ENCODE data around the gene FBXO27. TPM values are rescaled to one million over a fixed set of nuclear protein-coding genes. Genes with fewer than 3 reads are reported as not detected.
A peak's percentile ranks its signal among the peaks of the same experiment; 100 is the strongest.

Gene FBXO27
- total and polyA plus RNA-seq, 2 of the 13 experiments (the other 11 are each of a cell fraction or from before 2014, with no cell fraction given), result 0.15 to 2.8 TPM

DNA sequence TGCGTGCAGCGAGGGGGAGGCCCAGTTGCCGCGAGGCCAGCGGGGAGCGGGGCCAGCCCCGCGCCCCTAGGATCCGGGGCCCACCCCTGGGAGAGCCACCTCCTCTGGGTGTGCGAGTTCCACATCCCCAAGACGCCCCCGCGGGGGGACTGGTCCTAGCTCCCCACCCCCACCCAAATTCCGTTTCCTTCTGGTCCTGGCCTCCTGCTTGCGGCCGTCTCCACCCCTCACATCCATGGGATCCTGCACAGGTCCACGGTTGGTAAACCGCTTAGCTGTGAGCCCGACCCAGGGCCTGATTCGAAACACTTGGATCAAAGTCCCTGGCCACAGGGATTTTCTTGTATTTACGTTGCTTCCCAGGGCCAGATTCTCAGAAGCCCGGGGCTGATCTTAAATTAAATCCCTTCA lies 56.5 kb downstream of the FBXO27 start (continued):
- TF ChIP-seq, protein P1, sequence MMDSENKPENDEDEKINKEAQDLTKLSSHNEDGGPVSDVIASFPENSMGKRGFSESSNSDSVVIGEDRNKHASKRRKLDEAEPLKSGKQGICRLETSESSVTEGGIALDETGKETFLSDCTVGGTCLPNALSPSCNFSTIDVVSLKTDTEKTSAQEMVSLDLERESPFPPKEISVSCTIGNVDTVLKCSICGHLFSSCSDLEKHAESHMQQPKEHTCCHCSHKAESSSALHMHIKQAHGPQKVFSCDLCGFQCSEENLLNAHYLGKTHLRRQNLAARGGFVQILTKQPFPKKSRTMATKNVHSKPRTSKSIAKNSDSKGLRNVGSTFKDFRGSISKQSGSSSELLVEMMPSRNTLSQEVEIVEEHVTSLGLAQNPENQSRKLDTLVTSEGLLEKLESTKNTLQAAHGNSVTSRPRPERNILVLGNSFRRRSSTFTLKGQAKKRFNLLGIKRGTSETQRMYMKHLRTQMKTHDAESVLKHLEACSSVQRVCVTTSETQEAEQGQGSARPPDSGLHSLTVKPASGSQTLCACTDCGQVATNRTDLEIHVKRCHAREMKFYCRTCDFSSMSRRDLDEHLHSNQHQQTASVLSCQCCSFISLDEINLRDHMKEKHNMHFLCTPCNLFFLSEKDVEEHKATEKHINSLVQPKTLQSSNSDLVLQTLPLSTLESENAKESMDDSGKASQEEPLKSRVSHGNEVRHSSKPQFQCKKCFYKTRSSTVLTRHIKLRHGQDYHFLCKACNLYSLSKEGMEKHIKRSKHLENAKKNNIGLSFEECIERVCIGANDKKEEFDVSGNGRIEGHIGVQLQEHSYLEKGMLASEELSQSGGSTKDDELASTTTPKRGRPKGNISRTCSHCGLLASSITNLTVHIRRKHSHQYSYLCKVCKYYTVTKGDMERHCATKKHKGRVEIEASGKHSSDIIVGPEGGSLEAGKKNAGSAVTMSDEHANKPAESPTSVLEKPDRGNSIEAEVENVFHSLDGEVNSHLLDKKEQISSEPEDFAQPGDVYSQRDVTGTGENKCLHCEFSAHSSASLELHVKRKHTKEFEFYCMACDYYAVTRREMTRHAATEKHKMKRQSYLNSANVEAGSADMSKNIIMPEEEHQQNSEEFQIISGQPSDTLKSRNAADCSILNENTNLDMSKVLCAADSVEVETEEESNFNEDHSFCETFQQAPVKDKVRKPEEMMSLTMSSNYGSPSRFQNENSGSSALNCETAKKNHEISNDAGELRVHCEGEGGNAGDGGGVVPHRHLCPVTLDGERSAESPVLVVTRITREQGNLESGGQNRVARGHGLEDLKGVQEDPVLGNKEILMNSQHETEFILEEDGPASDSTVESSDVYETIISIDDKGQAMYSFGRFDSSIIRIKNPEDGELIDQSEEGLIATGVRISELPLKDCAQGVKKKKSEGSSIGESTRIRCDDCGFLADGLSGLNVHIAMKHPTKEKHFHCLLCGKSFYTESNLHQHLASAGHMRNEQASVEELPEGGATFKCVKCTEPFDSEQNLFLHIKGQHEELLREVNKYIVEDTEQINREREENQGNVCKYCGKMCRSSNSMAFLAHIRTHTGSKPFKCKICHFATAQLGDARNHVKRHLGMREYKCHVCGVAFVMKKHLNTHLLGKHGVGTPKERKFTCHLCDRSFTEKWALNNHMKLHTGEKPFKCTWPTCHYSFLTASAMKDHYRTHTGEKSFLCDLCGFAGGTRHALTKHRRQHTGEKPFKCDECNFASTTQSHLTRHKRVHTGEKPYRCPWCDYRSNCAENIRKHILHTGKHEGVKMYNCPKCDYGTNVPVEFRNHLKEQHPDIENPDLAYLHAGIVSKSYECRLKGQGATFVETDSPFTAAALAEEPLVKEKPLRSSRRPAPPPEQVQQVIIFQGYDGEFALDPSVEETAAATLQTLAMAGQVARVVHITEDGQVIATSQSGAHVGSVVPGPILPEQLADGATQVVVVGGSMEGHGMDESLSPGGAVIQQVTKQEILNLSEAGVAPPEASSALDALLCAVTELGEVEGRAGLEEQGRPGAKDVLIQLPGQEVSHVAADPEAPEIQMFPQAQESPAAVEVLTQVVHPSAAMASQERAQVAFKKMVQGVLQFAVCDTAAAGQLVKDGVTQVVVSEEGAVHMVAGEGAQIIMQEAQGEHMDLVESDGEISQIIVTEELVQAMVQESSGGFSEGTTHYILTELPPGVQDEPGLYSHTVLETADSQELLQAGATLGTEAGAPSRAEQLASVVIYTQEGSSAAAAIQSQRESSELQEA (CRISPR knock-in tag; IDR thresholded peaks at IDR 0.05; ENCODE audit: not compliant biosample characterization), result no peak
- no peak for TF ChIP-seq PRPF4 (IDR thresholded peaks at IDR 0.05; ENCODE audit: low read depth, low read length, poor library complexity, severe bottlenecking)
- no peak for TF ChIP-seq CEBPB (IDR thresholded peaks at IDR 0.05; ENCODE audit: borderline replicate concordance, low read depth, low read length)
- TF ChIP-seq ZNF652 (CRISPR knock-in tag; IDR thresholded peaks at IDR 0.05; ENCODE audit: borderline replicate concordance, low read depth), result no peak
- no peak for TF ChIP-seq THAP11 (CRISPR knock-in tag; IDR thresholded peaks at IDR 0.05)
- no peak for TF ChIP-seq MIER3 (CRISPR knock-in tag; IDR thresholded peaks at IDR 0.05; ENCODE audit: borderline replicate concordance)
- TF ChIP-seq NPAS2 (CRISPR knock-in tag; IDR thresholded peaks at IDR 0.05; ENCODE audit: borderline replicate concordance), result no peak
- TF ChIP-seq, protein P2, sequence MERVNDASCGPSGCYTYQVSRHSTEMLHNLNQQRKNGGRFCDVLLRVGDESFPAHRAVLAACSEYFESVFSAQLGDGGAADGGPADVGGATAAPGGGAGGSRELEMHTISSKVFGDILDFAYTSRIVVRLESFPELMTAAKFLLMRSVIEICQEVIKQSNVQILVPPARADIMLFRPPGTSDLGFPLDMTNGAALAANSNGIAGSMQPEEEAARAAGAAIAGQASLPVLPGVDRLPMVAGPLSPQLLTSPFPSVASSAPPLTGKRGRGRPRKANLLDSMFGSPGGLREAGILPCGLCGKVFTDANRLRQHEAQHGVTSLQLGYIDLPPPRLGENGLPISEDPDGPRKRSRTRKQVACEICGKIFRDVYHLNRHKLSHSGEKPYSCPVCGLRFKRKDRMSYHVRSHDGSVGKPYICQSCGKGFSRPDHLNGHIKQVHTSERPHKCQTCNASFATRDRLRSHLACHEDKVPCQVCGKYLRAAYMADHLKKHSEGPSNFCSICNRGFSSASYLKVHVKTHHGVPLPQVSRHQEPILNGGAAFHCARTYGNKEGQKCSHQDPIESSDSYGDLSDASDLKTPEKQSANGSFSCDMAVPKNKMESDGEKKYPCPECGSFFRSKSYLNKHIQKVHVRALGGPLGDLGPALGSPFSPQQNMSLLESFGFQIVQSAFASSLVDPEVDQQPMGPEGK (CRISPR knock-in tag; IDR thresholded peaks at IDR 0.05), result peak; percentile 6
- TF ChIP-seq ZSCAN22 (CRISPR knock-in tag; IDR thresholded peaks at IDR 0.05), result no peak
- no peak for TF ChIP-seq ZNF543 (CRISPR knock-in tag; IDR thresholded peaks at IDR 0.05)
- TF ChIP-seq ZNF44 (CRISPR knock-in tag; IDR thresholded peaks at IDR 0.05), result no peak
- TF ChIP-seq ZNF766 (CRISPR knock-in tag; IDR thresholded peaks at IDR 0.05; ENCODE audit: borderline replicate concordance), result no peak
- TF ChIP-seq ZNF614 (CRISPR knock-in tag; IDR thresholded peaks at IDR 0.05; ENCODE audit: borderline replicate concordance), result no peak
- TF ChIP-seq ZBTB8A (CRISPR knock-in tag; IDR thresholded peaks at IDR 0.05; ENCODE audit: borderline replicate concordance, low read depth), result no peak
- TF ChIP-seq TCF7L2 (IDR thresholded peaks at IDR 0.05; ENCODE audit: low read depth, low read length), result no peak
- TF ChIP-seq PAWR (CRISPR knock-in tag; IDR thresholded peaks at IDR 0.05; ENCODE audit: borderline replicate concordance), result no peak
- TF ChIP-seq, protein P3, sequence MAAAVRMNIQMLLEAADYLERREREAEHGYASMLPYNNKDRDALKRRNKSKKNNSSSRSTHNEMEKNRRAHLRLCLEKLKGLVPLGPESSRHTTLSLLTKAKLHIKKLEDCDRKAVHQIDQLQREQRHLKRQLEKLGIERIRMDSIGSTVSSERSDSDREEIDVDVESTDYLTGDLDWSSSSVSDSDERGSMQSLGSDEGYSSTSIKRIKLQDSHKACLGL (CRISPR knock-in tag; IDR thresholded peaks at IDR 0.05), result no peak
- TF ChIP-seq, protein P4, sequence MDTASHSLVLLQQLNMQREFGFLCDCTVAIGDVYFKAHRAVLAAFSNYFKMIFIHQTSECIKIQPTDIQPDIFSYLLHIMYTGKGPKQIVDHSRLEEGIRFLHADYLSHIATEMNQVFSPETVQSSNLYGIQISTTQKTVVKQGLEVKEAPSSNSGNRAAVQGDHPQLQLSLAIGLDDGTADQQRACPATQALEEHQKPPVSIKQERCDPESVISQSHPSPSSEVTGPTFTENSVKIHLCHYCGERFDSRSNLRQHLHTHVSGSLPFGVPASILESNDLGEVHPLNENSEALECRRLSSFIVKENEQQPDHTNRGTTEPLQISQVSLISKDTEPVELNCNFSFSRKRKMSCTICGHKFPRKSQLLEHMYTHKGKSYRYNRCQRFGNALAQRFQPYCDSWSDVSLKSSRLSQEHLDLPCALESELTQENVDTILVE (CRISPR knock-in tag; IDR thresholded peaks at IDR 0.05), result no peak
- no peak for TF ChIP-seq ADNP (CRISPR knock-in tag; IDR thresholded peaks at IDR 0.05)
- TF ChIP-seq ZNF547 (CRISPR knock-in tag; IDR thresholded peaks at IDR 0.05), result no peak
